ENCODE data around the gene MRPL43. TPM values are rescaled to one million over a fixed set of nuclear protein-coding genes. Genes with fewer than 3 reads are reported as not detected.

Gene MRPL43
- total and polyA plus RNA-seq, 4 experiments from 2014 or later, result 65.8 to 114 (median 91.0) TPM

- Mint-ChIP-seq H3K27me3 (no peaks in the 10 kb centered on the region), H3K27ac (no peak overlapping the region), H3K4me1 (peaks cover 16 to 44% (median 30%) of the 10 kb centered on the region in 4 donors), H3K9me3 (no peaks in the 10 kb centered on the region), H3K4me3 (peak overlapping the region in 4 of 8 donors; percentile 6 to 54 (median 47)), H3K36me3 (peaks cover 22 to 50% of the 10 kb centered on the region in 2 donors)
- no peak for DNase-seq
- POLR2A ChIA-PET (ENCODE audit: partially characterized antibody), result interaction anchor here (1.1 to 6.4 kb wide), 2 partner anchors 9 to 42 kb away, joined by 3 to 84 read pairs; partner anchors contain the start of genes LZTS2, PDZD7 and SFXN3
- CTCF ChIA-PET (ENCODE audit: partially characterized antibody), result interaction anchor here (0.6 to 12.0 kb wide), 5 partner anchors 8 to 69 kb away, joined by 3 to 171 read pairs (median 6); partner anchors contain the start of gene LZTS2
- intact Hi-C loops (cut with micrococcal nuclease), result no loop called here
- Histone ChIP-seq H3K4me3 (ENCODE audit: low read length in 2 of 2) (no peak overlapping the region), H3K27me3 (ENCODE audit: insufficient read depth, low read length) (no peaks in the 10 kb centered on the region), H3K27ac (ENCODE audit: low read depth, low read length) (no peak overlapping the region), H3K9me3 (ENCODE audit: control insufficient read depth in 1 of 2, low read length in 2 of 2) (no peaks in the 10 kb centered on the region), H3K36me3 (ENCODE audit: insufficient read depth, low read length) (peaks cover 23% of the 10 kb centered on the region), H3K4me1 (ENCODE audit: insufficient read depth, low read length) (peaks cover 25% of the 10 kb centered on the region)
Observed at GRCh38 chr10:100989088-100989487, 1.8 kb upstream of the MRPL43 start.

GRCh38 chr10:100988166-100988565 lies 869 bp upstream of the MRPL43 start:
- Mint-ChIP-seq H3K27ac (peak overlapping the region in 2 of 7 donors; percentile 41 to 97), H3K36me3 (peaks cover 22 to 44% of the 10 kb centered on the region in 2 donors), H3K27me3 (no peaks in the 10 kb centered on the region), H3K4me1 (peaks cover 16 to 44% (median 30%) of the 10 kb centered on the region in 4 donors), H3K9me3 (no peaks in the 10 kb centered on the region), H3K4me3 (peak overlapping the region; percentile 85 to 98 (median 94))
- Histone ChIP-seq H3K27ac (ENCODE audit: low read depth, low read length) (peak overlapping the region; percentile 71), H3K36me3 (ENCODE audit: insufficient read depth, low read length) (peaks cover 23% of the 10 kb centered on the region), H3K27me3 (ENCODE audit: insufficient read depth, low read length) (no peaks in the 10 kb centered on the region), H3K4me1 (ENCODE audit: insufficient read depth, low read length) (peaks cover 25% of the 10 kb centered on the region), H3K9me3 (ENCODE audit: control insufficient read depth in 1 of 2, low read length in 2 of 2) (no peaks in the 10 kb centered on the region), H3K4me3 (ENCODE audit: low read length in 2 of 2) (peak overlapping the region; percentile 67 to 91)
- no peak for DNase-seq
- POLR2A ChIA-PET (ENCODE audit: partially characterized antibody), result interaction anchor here (1.1 to 6.4 kb wide), 3 partner anchors 10 to 75 kb away, joined by 3 to 84 read pairs (median 7); partner anchors contain the start of genes LZTS2, PDZD7, SFXN3 and SLF2
- intact Hi-C loops (cut with micrococcal nuclease), result no loop called here
- CTCF ChIA-PET (ENCODE audit: partially characterized antibody), result interaction anchor here (2.3 to 12.0 kb wide), 3 partner anchors 9 to 29 kb away, joined by 6 to 171 read pairs (median 46); no protein-coding TSS in a partner anchor

GRCh38 chr10:100987685-100988049 lies 370 bp upstream of the MRPL43 start:
- Histone ChIP-seq H3K4me3 (ENCODE audit: low read length in 2 of 2) (peak overlapping the region; percentile 67 to 91), H3K9me3 (ENCODE audit: control insufficient read depth in 1 of 2, low read length in 2 of 2) (no peaks in the 10 kb centered on the region), H3K36me3 (ENCODE audit: insufficient read depth, low read length) (peaks cover 23% of the 10 kb centered on the region), H3K27me3 (ENCODE audit: insufficient read depth, low read length) (no peaks in the 10 kb centered on the region), H3K4me1 (ENCODE audit: insufficient read depth, low read length) (peaks cover 25% of the 10 kb centered on the region), H3K27ac (ENCODE audit: low read depth, low read length) (peak overlapping the region; percentile 71)
- ChIA-PET POLR2A (ENCODE audit: partially characterized antibody) (interaction anchor here (1.3 to 6.4 kb wide), 4 partner anchors 10 to 75 kb away, joined by 6 to 84 read pairs (median 8); partner anchors contain the start of genes LZTS2, PDZD7, SFXN3 and SLF2), CTCF (ENCODE audit: partially characterized antibody) (interaction anchor here (0.8 to 12.0 kb wide), 4 partner anchors 10 to 43 kb away, joined by 4 to 171 read pairs (median 26); partner anchors contain the start of genes PDZD7 and SFXN3)
- no peak for DNase-seq
- Mint-ChIP-seq H3K36me3 (peaks cover 24 to 44% of the 10 kb centered on the region in 2 donors), H3K4me3 (peak overlapping the region; percentile 85 to 98 (median 94)), H3K9me3 (no peaks in the 10 kb centered on the region), H3K27me3 (no peaks in the 10 kb centered on the region), H3K4me1 (peaks cover 16 to 44% (median 31%) of the 10 kb centered on the region in 4 donors), H3K27ac (peak overlapping the region; percentile 41 to 97 (median 92))
- intact Hi-C loops (cut with micrococcal nuclease), result loop anchor here (1.0 to 2.0 kb wide), 3 partner anchors 10 to 75 kb away; partner anchors contain the start of genes PDZD7, SFXN3 and SLF2

- H3K27me3 Mint-ChIP-seq, result no peaks in the 10 kb centered on the region
- H3K9me3 Mint-ChIP-seq, result no peaks in the 10 kb centered on the region
- peak overlapping the region; percentile 71 for H3K27ac ChIP-seq (ENCODE audit: low read depth, low read length)
- peaks cover 23% of the 10 kb centered on the region for H3K36me3 ChIP-seq (ENCODE audit: insufficient read depth, low read length)
- no peak for DNase-seq
- peak overlapping the region; percentile 85 to 98 (median 94) for H3K4me3 Mint-ChIP-seq
- peaks cover 33 to 49% of the 10 kb centered on the region in 2 donors for H3K36me3 Mint-ChIP-seq
- intact Hi-C loops (cut with micrococcal nuclease), result loop anchor here (2.0 kb wide), 2 partner anchors 44 to 74 kb away; partner anchors contain the start of genes PDZD7, SFXN3 and SLF2
- ChIA-PET CTCF (ENCODE audit: partially characterized antibody) (interaction anchor here (0.8 to 5.1 kb wide), 2 partner anchors 11 to 55 kb away, joined by 3 to 46 read pairs; no protein-coding TSS in a partner anchor), POLR2A (ENCODE audit: partially characterized antibody) (interaction anchor here (0.6 to 6.4 kb wide), 5 partner anchors 11 to 74 kb away, joined by 3 to 84 read pairs (median 7); partner anchors contain the start of genes LZTS2, PDZD7, SFXN3 and SLF2)
- H3K4me1 Mint-ChIP-seq, result peaks cover 16 to 44% (median 32%) of the 10 kb centered on the region in 4 donors
- H3K27ac Mint-ChIP-seq, result peak overlapping the region in 2 of 7 donors; percentile 91 to 97
- peak overlapping the region; percentile 67 to 91 for H3K4me3 ChIP-seq (ENCODE audit: low read length in 2 of 2)
- no peaks in the 10 kb centered on the region for H3K9me3 ChIP-seq (ENCODE audit: control insufficient read depth in 1 of 2, low read length in 2 of 2)
- H3K4me1 ChIP-seq (ENCODE audit: insufficient read depth, low read length), result peaks cover 25% of the 10 kb centered on the region
- no peaks in the 10 kb centered on the region for H3K27me3 ChIP-seq (ENCODE audit: insufficient read depth, low read length)
Observed at GRCh38 chr10:100986623-100986951, 710 bp downstream of the MRPL43 start.

GRCh38 chr10:100985336-100985735 lies 2.0 kb downstream of the MRPL43 start:
- intact Hi-C loops (cut with micrococcal nuclease), result no loop called here
- Histone ChIP-seq H3K27me3 (ENCODE audit: insufficient read depth, low read length) (no peaks in the 10 kb centered on the region), H3K9me3 (ENCODE audit: control insufficient read depth in 1 of 2, low read length in 2 of 2) (no peaks in the 10 kb centered on the region), H3K36me3 (ENCODE audit: insufficient read depth, low read length) (peaks cover 14% of the 10 kb centered on the region), H3K4me1 (ENCODE audit: insufficient read depth, low read length) (peaks cover 25% of the 10 kb centered on the region), H3K4me3 (ENCODE audit: low read length in 2 of 2) (no peak overlapping the region), H3K27ac (ENCODE audit: low read depth, low read length) (no peak overlapping the region)
- H3K27ac Mint-ChIP-seq, result peak overlapping the region in 2 of 7 donors; percentile 13 to 66
- H3K27me3 Mint-ChIP-seq, result no peaks in the 10 kb centered on the region
- ChIA-PET CTCF (ENCODE audit: partially characterized antibody) (interaction anchor here (1.0 to 5.1 kb wide), 3 partner anchors 12 to 65 kb away, joined by 3 to 46 read pairs (median 5); no protein-coding TSS in a partner anchor), POLR2A (ENCODE audit: partially characterized antibody) (interaction anchor here (6.4 kb wide), 1 partner anchor 13 kb away, joined by 84 read pairs; the partner anchor contains the start of gene LZTS2)
- H3K9me3 Mint-ChIP-seq, result no peaks in the 10 kb centered on the region
- H3K36me3 Mint-ChIP-seq, result peaks cover 23 to 49% of the 10 kb centered on the region in 2 donors
- peak overlapping the region in 6 of 8 donors; percentile 51 to 98 (median 92) for H3K4me3 Mint-ChIP-seq
- no peak for DNase-seq
- peaks cover 12 to 42% (median 26%) of the 10 kb centered on the region in 4 donors for H3K4me1 Mint-ChIP-seq

- Mint-ChIP-seq H3K27me3 (no peaks in the 10 kb centered on the region), H3K4me3 (peak overlapping the region in 1 of 8 donors; percentile 3), H3K27ac (no peak overlapping the region), H3K36me3 (peaks cover 21 to 51% of the 10 kb centered on the region in 2 donors), H3K4me1 (peaks cover 11 to 39% (median 25%) of the 10 kb centered on the region in 4 donors), H3K9me3 (no peaks in the 10 kb centered on the region)
- DNase-seq, result no peak
- Histone ChIP-seq H3K36me3 (ENCODE audit: insufficient read depth, low read length) (peaks cover 13% of the 10 kb centered on the region), H3K4me1 (ENCODE audit: insufficient read depth, low read length) (peaks cover 25% of the 10 kb centered on the region), H3K27me3 (ENCODE audit: insufficient read depth, low read length) (no peaks in the 10 kb centered on the region), H3K4me3 (ENCODE audit: low read length in 2 of 2) (no peak overlapping the region), H3K9me3 (ENCODE audit: control insufficient read depth in 1 of 2, low read length in 2 of 2) (no peaks in the 10 kb centered on the region), H3K27ac (ENCODE audit: low read depth, low read length) (no peak overlapping the region)
- intact Hi-C loops (cut with micrococcal nuclease), result no loop called here
- CTCF ChIA-PET (ENCODE audit: partially characterized antibody), result interaction anchor here (1.7 to 5.1 kb wide), 2 partner anchors 13 to 66 kb away, joined by 5 to 46 read pairs; no protein-coding TSS in a partner anchor
- POLR2A ChIA-PET (ENCODE audit: partially characterized antibody), result interaction anchor here (6.4 kb wide), 1 partner anchor 13 kb away, joined by 84 read pairs; the partner anchor contains the start of gene LZTS2
Observed at GRCh38 chr10:100984672-100985177, 2.6 kb downstream of the MRPL43 start.

Data from CD4-positive, alpha-beta memory T cell (primary cell).